Measurements from ENCODE around the gene SEMA7A. TPM values are rescaled to one million over a fixed set of nuclear protein-coding genes. Genes with fewer than 3 reads are reported as not detected.

The SEMA7A gene
- total and polyA plus RNA-seq, 2 experiments from 2014 or later = 2.4 to 9.5 TPM

DNA sequence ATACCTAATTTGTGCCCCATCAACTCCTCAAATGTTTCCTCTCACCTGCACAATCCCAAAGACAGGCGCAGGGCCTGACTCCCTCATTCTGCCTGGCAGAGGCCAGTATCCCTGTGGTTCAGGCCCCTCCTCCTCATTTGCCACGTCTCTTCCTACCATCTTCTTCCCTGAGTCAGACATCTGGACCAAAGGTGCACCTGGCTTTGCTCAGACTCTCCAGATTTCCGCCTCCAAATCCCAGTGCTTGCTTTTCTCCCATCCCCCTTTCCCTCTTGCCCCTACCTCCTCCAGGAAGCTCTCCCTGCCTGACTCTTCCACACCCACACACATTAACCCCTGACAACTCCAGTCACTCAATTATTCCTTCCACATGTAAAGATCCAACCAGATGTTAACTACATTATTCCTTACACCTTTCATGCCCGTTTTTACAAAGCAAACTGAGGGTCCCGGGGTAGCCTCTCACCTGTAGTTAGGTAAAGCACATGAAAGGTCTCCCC, 19.6 kb downstream of the SEMA7A start:
- H4K20me1 ChIP-seq (ENCODE audit: insufficient read depth, poor library complexity, severe bottlenecking) = no peaks in the 10 kb centered on the region
- TF ChIP-seq EZH2phosphoT487 (IDR thresholded peaks at IDR 0.05; ENCODE audit: low read depth, severe bottlenecking, unreplicated experiment) (no peak), EZH2 (IDR thresholded peaks at IDR 0.05; ENCODE audit: borderline replicate concordance) (no peak)
- TF ChIP-seq, protein P1, sequence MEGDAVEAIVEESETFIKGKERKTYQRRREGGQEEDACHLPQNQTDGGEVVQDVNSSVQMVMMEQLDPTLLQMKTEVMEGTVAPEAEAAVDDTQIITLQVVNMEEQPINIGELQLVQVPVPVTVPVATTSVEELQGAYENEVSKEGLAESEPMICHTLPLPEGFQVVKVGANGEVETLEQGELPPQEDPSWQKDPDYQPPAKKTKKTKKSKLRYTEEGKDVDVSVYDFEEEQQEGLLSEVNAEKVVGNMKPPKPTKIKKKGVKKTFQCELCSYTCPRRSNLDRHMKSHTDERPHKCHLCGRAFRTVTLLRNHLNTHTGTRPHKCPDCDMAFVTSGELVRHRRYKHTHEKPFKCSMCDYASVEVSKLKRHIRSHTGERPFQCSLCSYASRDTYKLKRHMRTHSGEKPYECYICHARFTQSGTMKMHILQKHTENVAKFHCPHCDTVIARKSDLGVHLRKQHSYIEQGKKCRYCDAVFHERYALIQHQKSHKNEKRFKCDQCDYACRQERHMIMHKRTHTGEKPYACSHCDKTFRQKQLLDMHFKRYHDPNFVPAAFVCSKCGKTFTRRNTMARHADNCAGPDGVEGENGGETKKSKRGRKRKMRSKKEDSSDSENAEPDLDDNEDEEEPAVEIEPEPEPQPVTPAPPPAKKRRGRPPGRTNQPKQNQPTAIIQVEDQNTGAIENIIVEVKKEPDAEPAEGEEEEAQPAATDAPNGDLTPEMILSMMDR (IDR thresholded peaks at IDR 0.05; ENCODE audit: poor library complexity) = no peak
- no peaks in the 10 kb centered on the region for H3K9me2 ChIP-seq (replicated peaks; ENCODE audit: insufficient read depth)
- H3K27me3 ChIP-seq = no peaks in the 10 kb centered on the region
- DNase-seq (ENCODE audit: low spot score) = no peak
- no peak overlapping the region for H3K4me2 ChIP-seq
- H3K4me1 ChIP-seq (ENCODE audit: insufficient read depth) = peaks cover 5% of the 10 kb centered on the region
- no peaks in the 10 kb centered on the region for H3K36me3 ChIP-seq (replicated peaks; ENCODE audit: insufficient read depth, low read depth)
- H3K79me2 ChIP-seq = no peaks in the 10 kb centered on the region
- H3K4me3 ChIP-seq = no peak overlapping the region
- 81% methylated on average over 5 of the region's 5 CpGs for WGBS (ENCODE audit: low lambda C conversion rate, missing lambda C conversion rate)
- H3K27ac ChIP-seq = no peak overlapping the region
- H2AFZ ChIP-seq = no peak overlapping the region
- no peaks in the 10 kb centered on the region for H3K9me3 ChIP-seq (ENCODE audit: low read depth)

DNA sequence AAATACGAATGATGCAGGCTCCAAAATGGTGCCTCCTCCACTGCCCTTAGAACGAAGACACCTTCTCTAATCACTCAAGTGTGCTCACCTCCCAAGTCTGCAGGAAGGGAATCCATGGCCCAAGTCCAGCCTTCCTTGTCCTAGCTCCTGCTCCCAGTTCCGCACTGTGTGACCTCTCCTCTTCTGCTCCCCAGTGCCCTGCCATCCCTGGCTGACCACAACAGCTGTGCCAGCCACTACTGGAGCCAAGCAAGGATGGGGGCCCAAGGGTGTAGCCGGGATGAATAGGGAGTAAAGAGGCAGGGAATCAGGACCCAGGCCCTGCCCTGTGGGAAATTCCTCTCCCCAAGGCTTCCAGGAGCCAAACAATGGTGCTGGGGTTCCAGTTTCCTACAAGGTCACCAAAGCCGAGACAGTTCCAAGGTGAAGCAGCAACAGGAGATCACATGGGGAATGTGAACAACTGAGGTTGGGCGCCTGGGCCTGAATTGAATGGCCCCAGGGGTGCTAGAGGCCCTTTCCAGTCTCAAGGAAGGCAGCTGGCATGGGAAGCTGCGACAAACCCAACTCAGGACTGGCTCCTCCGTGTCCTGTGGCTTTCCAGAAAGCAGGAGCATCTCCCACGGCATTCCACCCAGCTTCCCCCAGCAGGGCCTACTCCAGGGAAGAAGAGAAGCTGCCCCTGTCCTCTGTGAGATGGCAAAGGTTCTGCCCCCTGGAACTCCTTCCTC, 20.2 kb downstream of the SEMA7A start:
- H4K20me1 ChIP-seq (ENCODE audit: insufficient read depth, poor library complexity, severe bottlenecking) = no peaks in the 10 kb centered on the region
- no peaks in the 10 kb centered on the region for H3K9me3 ChIP-seq (ENCODE audit: low read depth)
- no peaks in the 10 kb centered on the region for H3K9me2 ChIP-seq (replicated peaks; ENCODE audit: insufficient read depth)
- 91% methylated on average over 9 of the region's 9 CpGs for WGBS (ENCODE audit: low lambda C conversion rate, missing lambda C conversion rate)
- H3K36me3 ChIP-seq (replicated peaks; ENCODE audit: insufficient read depth, low read depth) = no peaks in the 10 kb centered on the region
- no peak for DNase-seq (ENCODE audit: low spot score)
- no peak overlapping the region for H2AFZ ChIP-seq
- H3K4me1 ChIP-seq (ENCODE audit: insufficient read depth) = no peaks in the 10 kb centered on the region
- H3K4me3 ChIP-seq = no peak overlapping the region
- no peaks in the 10 kb centered on the region for H3K27me3 ChIP-seq
- no peaks in the 10 kb centered on the region for H3K79me2 ChIP-seq
- no peak overlapping the region for H3K27ac ChIP-seq
- no peak overlapping the region for H3K4me2 ChIP-seq
- TF ChIP-seq EZH2phosphoT487 (IDR thresholded peaks at IDR 0.05; ENCODE audit: low read depth, severe bottlenecking, unreplicated experiment) (no peak), EZH2 (IDR thresholded peaks at IDR 0.05; ENCODE audit: borderline replicate concordance) (no peak)
- TF ChIP-seq, protein P1 (IDR thresholded peaks at IDR 0.05; ENCODE audit: poor library complexity) = no peak

DNA sequence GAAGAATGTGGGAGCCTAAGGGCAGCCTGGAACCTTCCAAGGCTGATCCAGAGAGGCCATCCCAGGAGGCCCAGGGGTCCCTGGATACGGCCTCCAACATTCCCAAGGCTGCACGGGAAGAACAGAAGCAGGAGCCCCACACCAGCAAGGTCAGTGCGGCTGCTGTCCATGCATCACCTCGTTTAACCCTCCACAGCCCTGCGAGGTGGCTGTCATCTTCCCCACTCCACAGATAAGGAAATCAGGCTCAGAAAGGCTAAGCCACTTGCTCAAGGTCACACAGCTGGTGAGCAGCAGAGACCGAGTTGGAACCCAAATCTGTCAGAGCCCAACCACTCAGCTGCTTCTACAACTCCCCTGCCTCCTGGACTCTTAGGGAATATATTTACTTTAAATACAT, 21.6 kb downstream of the SEMA7A start:
- Histone ChIP-seq H3K27me3 (no peaks in the 10 kb centered on the region), H3K36me3 (replicated peaks; ENCODE audit: insufficient read depth, low read depth) (no peaks in the 10 kb centered on the region), H4K20me1 (ENCODE audit: insufficient read depth, poor library complexity, severe bottlenecking) (no peaks in the 10 kb centered on the region), H3K4me3 (no peak overlapping the region), H3K4me2 (no peak overlapping the region), H3K9me2 (replicated peaks; ENCODE audit: insufficient read depth) (no peaks in the 10 kb centered on the region), H3K79me2 (no peaks in the 10 kb centered on the region), H3K27ac (no peak overlapping the region), H3K9me3 (ENCODE audit: low read depth) (no peaks in the 10 kb centered on the region), H2AFZ (no peak overlapping the region), H3K4me1 (ENCODE audit: insufficient read depth) (no peaks in the 10 kb centered on the region)
- DNase-seq (ENCODE audit: low spot score) = no peak
- TF ChIP-seq EZH2 (IDR thresholded peaks at IDR 0.05; ENCODE audit: borderline replicate concordance) (no peak), EZH2phosphoT487 (IDR thresholded peaks at IDR 0.05; ENCODE audit: low read depth, severe bottlenecking, unreplicated experiment) (no peak)
- TF ChIP-seq, protein P1 (IDR thresholded peaks at IDR 0.05; ENCODE audit: poor library complexity) = no peak
- 83% methylated on average over 6 of the region's 6 CpGs for WGBS (ENCODE audit: low lambda C conversion rate, missing lambda C conversion rate)

Data from hepatocyte (in vitro differentiated cells).